Suprapubic skin (tissue), 4 donors: ENCODE results near the gene PSMA7. TPM values are rescaled to one million over a fixed set of nuclear protein-coding genes. Genes with fewer than 3 reads are reported as not detected.

ENCODE experiments used
- DNase-seq, 2 donors: peaks; one replicate each; pipeline ENCODE4 v3.0.0-alpha.2; 2019; ENCODE audit warnings: low spot score in 2 of 2
- H3K27ac ChIP-seq: fragments of 200-600 bp; sonication (generic); one replicate; pipeline ENCODE4 v1.5.1; 2019
- H3K27me3 ChIP-seq: fragments of 200-600 bp; sonication (generic); one replicate; pipeline ENCODE4 v1.5.1; 2019
- H3K36me3 ChIP-seq: fragments of 200-600 bp; sonication (generic); one replicate; pipeline ENCODE4 v1.5.1; 2019
- H3K4me1 ChIP-seq: fragments of 200-600 bp; sonication (generic); one replicate; pipeline ENCODE4 v1.5.1; 2019
- H3K4me3 ChIP-seq: fragments of 200-600 bp; sonication (generic); one replicate; pipeline ENCODE4 v1.5.1; 2019; ENCODE audit warnings: mild to moderate bottlenecking
- H3K9me3 ChIP-seq: fragments of 200-600 bp; sonication (generic); one replicate; pipeline ENCODE4 v1.5.1; 2019
- CTCF ChIP-seq, 2 donors: fragments of 200-600 bp in 1 of 2; fragments of 450-650 bp in 1 of 2; sonication (generic) in 1 of 2; IDR thresholded peaks; one replicate each; pipeline ENCODE4 v1.5.1; 2016 to 2019; ENCODE audit warnings: antibody characterized with exemption in 2 of 2, mild to moderate bottlenecking in 1 of 2, moderate library complexity in 1 of 2
- EP300 ChIP-seq: sonication (generic); formaldehyde crosslinking; IDR thresholded peaks from one replicate; pipeline ENCODE4 v1.6.1; 2017; ENCODE audit warnings: antibody characterized with exemption
- POLR2A ChIP-seq, 2 donors: fragments of 450-650 bp; IDR thresholded peaks; one replicate each; pipeline ENCODE4 v1.6.1; 2017; ENCODE audit warnings: antibody characterized with exemption in 2 of 2, mild to moderate bottlenecking in 2 of 2, moderate library complexity in 2 of 2
- POLR2AphosphoS5 ChIP-seq, 3 donors: sonication (generic); formaldehyde crosslinking; IDR thresholded peaks; one replicate each; pipeline ENCODE4 v1.6.1; 2017; ENCODE audit warnings: antibody characterized with exemption in 3 of 3
- WGBS: methylation state at CpG from one replicate; pipeline ENCODE4 v1.1.5; 2018; 5-methylcytosine and 5-hydroxymethylcytosine counted together
- total RNA-seq, 4 donors: library from RNA; depleted of rRNA; stranded (reverse); fragments of >200 nt; gene quantifications; one replicate each; pipeline ENCODE4 v1.1.0, GENCODE V29; 2016

PSMA7 gene
- total RNA-seq, 4 donors from 2014 or later: 163 to 226 (median 208) TPM

DNA sequence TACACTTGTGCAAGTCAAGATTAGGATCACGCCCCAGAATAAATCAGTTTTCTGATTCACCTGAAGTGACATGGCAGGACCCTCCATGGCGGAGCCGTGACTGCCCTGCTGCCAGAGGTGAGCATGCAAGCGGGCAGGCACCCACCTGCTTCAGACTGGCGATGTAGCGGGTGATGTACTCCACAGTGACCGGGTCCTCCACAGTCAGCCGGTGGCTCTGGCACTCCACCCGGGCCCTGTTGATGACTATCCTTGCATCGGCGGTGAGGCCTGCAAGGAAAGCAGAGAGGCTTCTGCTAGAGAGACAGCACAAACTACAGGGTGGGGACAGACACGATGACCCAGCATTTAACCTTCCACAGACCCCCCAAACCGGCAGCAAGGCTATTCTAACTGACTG lies 3.6 kb downstream of the PSMA7 start:
- peaks cover 29% of the 10 kb centered on the region for H3K4me1 ChIP-seq
- peaks cover 51% of the 10 kb centered on the region for H3K36me3 ChIP-seq
- no peak for DNase-seq
- no peaks in the 10 kb centered on the region for H3K9me3 ChIP-seq
- no peak for TF ChIP-seq POLR2A (IDR thresholded peaks at IDR 0.05)
- TF ChIP-seq EP300: no peak
- no peak for TF ChIP-seq CTCF (IDR thresholded peaks at IDR 0.05)
- TF ChIP-seq POLR2AphosphoS5 (IDR thresholded peaks at IDR 0.05): no peak
- no peaks in the 10 kb centered on the region for H3K27me3 ChIP-seq
- H3K4me3 ChIP-seq: no peak overlapping the region
- H3K27ac ChIP-seq: no peak overlapping the region
- 85% methylated on average over 12 of the region's 13 CpGs for WGBS

DNA sequence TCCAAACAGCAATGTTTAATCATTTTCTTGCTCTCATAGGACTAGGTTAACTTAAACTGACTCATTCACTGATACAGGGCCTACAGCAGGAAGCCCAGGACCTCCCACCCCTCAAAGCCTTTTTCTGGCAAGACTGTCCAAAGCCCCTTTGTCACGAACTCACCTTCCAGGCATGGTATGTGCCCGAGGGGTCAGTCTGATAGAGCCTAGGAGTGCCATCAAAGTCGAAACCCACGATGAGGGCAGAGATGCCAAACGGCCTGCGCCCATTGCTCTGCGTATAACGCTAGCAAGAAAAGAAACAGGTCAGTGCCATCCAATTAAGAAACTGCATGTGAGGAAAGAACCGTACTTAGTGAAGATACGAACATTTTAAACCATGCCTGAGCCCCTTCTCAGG lies 4.3 kb downstream of the PSMA7 start:
- Histone ChIP-seq H3K27ac (no peak overlapping the region), H3K27me3 (no peaks in the 10 kb centered on the region), H3K4me1 (peaks cover 29% of the 10 kb centered on the region), H3K9me3 (no peaks in the 10 kb centered on the region), H3K4me3 (no peak overlapping the region), H3K36me3 (peaks cover 59% of the 10 kb centered on the region)
- 90% methylated on average over 10 of the region's 10 CpGs for WGBS
- TF ChIP-seq POLR2AphosphoS5 (IDR thresholded peaks at IDR 0.05) (no peak), CTCF (IDR thresholded peaks at IDR 0.05) (no peak), POLR2A (IDR thresholded peaks at IDR 0.05) (no peak), EP300 (no peak)
- no peak for DNase-seq

DNA sequence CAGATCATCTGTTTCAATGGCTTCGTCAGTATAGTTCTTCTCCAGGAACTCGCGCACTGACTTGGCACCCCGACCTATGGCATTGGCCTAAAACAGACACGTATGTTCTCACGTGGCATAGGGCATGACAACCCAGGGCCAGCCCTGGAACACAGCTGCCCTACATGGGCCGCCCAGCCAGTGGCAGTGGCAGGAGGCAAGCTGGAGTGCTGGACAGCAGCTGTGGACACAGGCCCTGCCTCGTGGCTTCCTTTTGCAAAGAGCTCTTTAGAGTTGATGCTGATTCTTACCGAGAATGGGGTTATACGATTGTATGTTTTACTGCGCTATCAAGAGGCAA lies 5.0 kb downstream of the PSMA7 start:
- Histone ChIP-seq H3K27ac (no peak overlapping the region), H3K27me3 (no peaks in the 10 kb centered on the region), H3K4me3 (no peak overlapping the region), H3K4me1 (peaks cover 32% of the 10 kb centered on the region), H3K36me3 (peaks cover 65% of the 10 kb centered on the region), H3K9me3 (no peaks in the 10 kb centered on the region)
- 77% methylated on average over 11 of the region's 11 CpGs for WGBS
- DNase-seq: no peak
- TF ChIP-seq CTCF (IDR thresholded peaks at IDR 0.05) (no peak), EP300 (no peak), POLR2AphosphoS5 (IDR thresholded peaks at IDR 0.05) (no peak), POLR2A (IDR thresholded peaks at IDR 0.05) (no peak)

DNA sequence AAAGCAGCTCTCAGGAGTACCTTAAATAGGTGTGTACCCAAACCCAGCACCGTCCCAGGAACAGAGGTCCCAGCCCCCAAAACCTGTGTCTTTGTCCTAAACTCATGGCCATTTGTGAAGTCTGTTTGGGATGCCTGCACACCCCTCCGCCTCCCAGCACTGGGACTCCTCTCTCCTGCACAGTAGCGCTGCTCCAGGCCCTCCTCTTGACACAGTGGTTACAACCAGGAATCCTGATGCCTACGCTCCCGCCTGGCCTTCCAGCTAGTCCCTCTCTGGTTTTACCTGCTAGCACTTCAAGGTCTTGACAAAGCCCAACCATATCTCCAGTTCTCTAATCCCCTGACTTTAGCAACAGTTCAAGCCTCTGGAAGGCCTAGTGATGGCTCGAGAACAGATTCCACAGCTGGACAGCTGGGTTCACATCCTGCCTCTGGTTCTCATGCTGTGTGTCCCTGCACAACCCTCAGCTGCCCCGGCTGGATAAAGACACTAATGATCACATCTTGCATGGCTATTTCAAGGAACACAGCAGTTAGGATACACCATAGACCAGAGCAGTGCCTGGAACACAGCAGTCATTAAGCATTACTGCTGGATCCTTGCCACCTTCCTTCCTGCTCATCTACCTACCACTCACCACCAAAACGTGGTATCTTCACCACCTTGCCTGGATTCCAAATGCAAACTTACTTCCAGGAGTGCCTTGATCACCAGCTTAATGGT lies 5.6 kb downstream of the PSMA7 start:
- Histone ChIP-seq H3K27me3 (no peaks in the 10 kb centered on the region), H3K36me3 (peaks cover 70% of the 10 kb centered on the region), H3K4me1 (peaks cover 37% of the 10 kb centered on the region), H3K9me3 (no peaks in the 10 kb centered on the region), H3K27ac (no peak overlapping the region), H3K4me3 (no peak overlapping the region)
- no peak for TF ChIP-seq CTCF (IDR thresholded peaks at IDR 0.05)
- no peak for TF ChIP-seq POLR2AphosphoS5 (IDR thresholded peaks at IDR 0.05)
- TF ChIP-seq POLR2A (IDR thresholded peaks at IDR 0.05): no peak
- TF ChIP-seq EP300: no peak
- WGBS: 82% methylated on average over 8 of the region's 8 CpGs
- DNase-seq: no peak

GRCh38 chr20:62137092-62137384 lies 6.2 kb downstream of the PSMA7 start:
- no peak overlapping the region for H3K27ac ChIP-seq
- WGBS: 83% methylated on average over 6 of the region's 6 CpGs
- DNase-seq: no peak
- TF ChIP-seq EP300 (no peak), POLR2AphosphoS5 (IDR thresholded peaks at IDR 0.05) (no peak), POLR2A (IDR thresholded peaks at IDR 0.05) (no peak), CTCF (IDR thresholded peaks at IDR 0.05) (no peak)
- H3K4me3 ChIP-seq: no peak overlapping the region
- H3K27me3 ChIP-seq: no peaks in the 10 kb centered on the region
- no peaks in the 10 kb centered on the region for H3K9me3 ChIP-seq
- H3K36me3 ChIP-seq: peaks cover 76% of the 10 kb centered on the region
- H3K4me1 ChIP-seq: peaks cover 40% of the 10 kb centered on the region
